Ascending aorta (tissue), 2 donors: Measurements from ENCODE around the gene PDK2. TPM values are rescaled to one million over a fixed set of nuclear protein-coding genes. Genes with fewer than 3 reads are reported as not detected.

Source experiments
- DNase-seq, 2 donors: peaks; one replicate each; pipeline ENCODE4 v3.0.0-alpha.2; 2019; ENCODE audit warnings: low spot score in 2 of 2
- H3K27ac ChIP-seq, 2 donors: fragments of 200-600 bp; sonication (generic); one replicate each; pipeline ENCODE4 v1.5.1; 2016 to 2017; ENCODE audit warnings: mild to moderate bottlenecking in 1 of 2
- H3K27me3 ChIP-seq: fragments of 200-600 bp; sonication (generic); one replicate; pipeline ENCODE4 v1.5.1; 2017
- H3K36me3 ChIP-seq, 2 donors: fragments of 200-600 bp; sonication (generic); one replicate each; pipeline ENCODE4 v1.5.1; 2016
- H3K4me1 ChIP-seq, 2 donors: fragments of 200-600 bp; sonication (generic); one replicate each; pipeline ENCODE4 v1.5.1; 2016 to 2017; ENCODE audit warnings: mild to moderate bottlenecking in 1 of 2
- H3K4me3 ChIP-seq, 2 donors: fragments of 200-600 bp; sonication (generic); one replicate each; pipeline ENCODE4 v1.5.1; 2016 to 2017; ENCODE audit warnings: mild to moderate bottlenecking in 1 of 2
- H3K9me3 ChIP-seq, 2 donors: fragments of 200-600 bp; sonication (generic); one replicate each; pipeline ENCODE4 v1.5.1; 2016
- intact Hi-C: fragments of 100-400 bp; cut with DNase I; formaldehyde crosslinking; loops from one replicate; pipeline ENCODE4 v1.15.1; 2023
- total RNA-seq: library from RNA; depleted of rRNA; stranded (reverse); fragments of >200 nt; gene quantifications from one replicate; pipeline ENCODE4 v1.1.0, GENCODE V29; 2016
- TF ChIP-seq, protein P1 (sequence below), 3 experiments: fragments of 200-600 bp in 2 of 3; fragments of 450-650 bp in 1 of 3; sonication (generic) in 2 of 3; IDR thresholded peaks; one replicate each; pipeline ENCODE4 v1.5.1; 2016 to 2019; ENCODE audit warnings: antibody characterized with exemption in 3 of 3, mild to moderate bottlenecking in 1 of 3, moderate library complexity in 1 of 3

The PDK2 gene
- total RNA-seq, 1 donor from 2014 or later, result 73.5 TPM

DNA sequence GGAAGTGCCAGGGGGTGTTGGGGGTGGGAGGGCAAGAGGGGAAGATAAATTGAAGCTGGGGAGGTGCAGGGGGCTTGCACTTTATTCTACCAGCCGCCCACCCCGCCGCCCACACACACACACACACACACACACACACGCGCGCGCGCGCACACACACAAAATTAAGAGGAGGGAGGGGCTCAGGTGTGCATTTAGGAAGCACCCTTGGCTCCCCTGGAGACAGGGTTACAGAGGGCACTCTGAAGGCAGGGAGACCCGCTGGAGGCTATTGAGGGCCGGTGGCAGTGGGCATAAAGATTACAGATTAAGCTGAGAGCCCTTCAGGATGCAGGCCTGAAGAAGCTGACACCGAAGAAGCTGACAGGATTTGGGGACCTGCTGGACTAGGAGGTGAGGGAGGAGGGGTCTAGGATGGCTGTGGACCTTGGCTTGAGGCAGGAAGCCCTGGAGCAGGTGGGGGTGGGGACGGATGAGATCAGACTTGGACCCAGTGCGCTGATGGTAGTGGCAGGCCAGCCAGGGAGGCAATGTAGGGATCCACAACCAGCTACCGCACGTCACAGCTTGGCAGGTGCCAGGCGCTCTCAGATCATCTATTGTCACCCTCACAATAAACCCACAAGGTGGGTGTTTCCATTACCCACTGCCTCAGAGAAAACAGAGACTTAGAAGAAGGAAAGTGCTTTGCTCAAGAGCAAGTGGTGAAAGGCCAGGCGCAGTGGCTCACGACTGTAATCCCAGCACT lies 35.6 kb downstream of the PDK2 start:
- no peak overlapping the region for H3K27ac ChIP-seq
- TF ChIP-seq, protein P1, sequence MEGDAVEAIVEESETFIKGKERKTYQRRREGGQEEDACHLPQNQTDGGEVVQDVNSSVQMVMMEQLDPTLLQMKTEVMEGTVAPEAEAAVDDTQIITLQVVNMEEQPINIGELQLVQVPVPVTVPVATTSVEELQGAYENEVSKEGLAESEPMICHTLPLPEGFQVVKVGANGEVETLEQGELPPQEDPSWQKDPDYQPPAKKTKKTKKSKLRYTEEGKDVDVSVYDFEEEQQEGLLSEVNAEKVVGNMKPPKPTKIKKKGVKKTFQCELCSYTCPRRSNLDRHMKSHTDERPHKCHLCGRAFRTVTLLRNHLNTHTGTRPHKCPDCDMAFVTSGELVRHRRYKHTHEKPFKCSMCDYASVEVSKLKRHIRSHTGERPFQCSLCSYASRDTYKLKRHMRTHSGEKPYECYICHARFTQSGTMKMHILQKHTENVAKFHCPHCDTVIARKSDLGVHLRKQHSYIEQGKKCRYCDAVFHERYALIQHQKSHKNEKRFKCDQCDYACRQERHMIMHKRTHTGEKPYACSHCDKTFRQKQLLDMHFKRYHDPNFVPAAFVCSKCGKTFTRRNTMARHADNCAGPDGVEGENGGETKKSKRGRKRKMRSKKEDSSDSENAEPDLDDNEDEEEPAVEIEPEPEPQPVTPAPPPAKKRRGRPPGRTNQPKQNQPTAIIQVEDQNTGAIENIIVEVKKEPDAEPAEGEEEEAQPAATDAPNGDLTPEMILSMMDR (IDR thresholded peaks at IDR 0.05), result no peak
- H3K4me1 ChIP-seq, result peaks cover 34 to 53% of the 10 kb centered on the region in 2 donors
- no peaks in the 10 kb centered on the region for H3K9me3 ChIP-seq
- intact Hi-C loops, result loop anchor here (1.0 kb wide), 1 partner anchor 13 kb away; no protein-coding TSS in a partner anchor
- H3K36me3 ChIP-seq, result peaks cover 13 to 15% of the 10 kb centered on the region in 2 donors
- no peak for DNase-seq
- H3K27me3 ChIP-seq, result no peaks in the 10 kb centered on the region
- H3K4me3 ChIP-seq, result peak overlapping the region in 1 of 2 donors; percentile 89

GRCh38 chr17:50132104-50132794 lies 37.1 kb downstream of the PDK2 start:
- no peaks in the 10 kb centered on the region for H3K9me3 ChIP-seq
- intact Hi-C loops, result no loop called here
- DNase-seq, result no peak
- peaks cover 28 to 30% of the 10 kb centered on the region in 2 donors for H3K36me3 ChIP-seq
- no peaks in the 10 kb centered on the region for H3K27me3 ChIP-seq
- H3K27ac ChIP-seq, result peak overlapping the region; percentile 85 to 93
- TF ChIP-seq, protein P1 (IDR thresholded peaks at IDR 0.05), result no peak
- H3K4me1 ChIP-seq, result peaks cover 34 to 53% of the 10 kb centered on the region in 2 donors
- no peak overlapping the region for H3K4me3 ChIP-seq

- H3K9me3 ChIP-seq, result no peaks in the 10 kb centered on the region
- intact Hi-C loops, result no loop called here
- no peaks in the 10 kb centered on the region for H3K27me3 ChIP-seq
- peaks cover 34 to 53% of the 10 kb centered on the region in 2 donors for H3K4me1 ChIP-seq
- H3K36me3 ChIP-seq, result peaks cover 38 to 40% of the 10 kb centered on the region in 2 donors
- H3K4me3 ChIP-seq, result peak overlapping the region in 1 of 2 donors; percentile 23
- TF ChIP-seq, protein P1 (IDR thresholded peaks at IDR 0.05), result no peak
- H3K27ac ChIP-seq, result peak overlapping the region; percentile 85 to 93
- DNase-seq, result peak; percentile 45 to 87
Measured at GRCh38 chr17:50133028-50133768, 38.0 kb downstream of the PDK2 start.

DNA sequence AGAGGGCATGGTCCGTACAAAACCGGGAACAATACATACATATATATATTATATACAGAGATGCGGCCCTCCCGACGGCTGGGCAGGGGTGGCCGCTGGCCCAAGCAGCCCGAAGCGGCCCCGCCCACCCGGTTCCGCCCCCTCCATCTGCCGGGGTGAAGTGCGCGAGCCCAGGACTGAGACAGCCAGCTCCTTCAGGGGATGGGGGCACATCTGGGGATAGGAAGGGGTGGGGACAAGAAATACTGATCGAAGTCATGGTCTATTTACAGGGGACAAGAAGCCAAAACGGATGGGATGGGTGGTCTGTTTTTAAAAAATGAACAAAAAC lies 38.6 kb downstream of the PDK2 start:
- Histone ChIP-seq H3K27ac (peak overlapping the region; percentile 85 to 93), H3K4me3 (no peak overlapping the region), H3K27me3 (no peaks in the 10 kb centered on the region), H3K36me3 (peaks cover 43 to 45% of the 10 kb centered on the region in 2 donors), H3K9me3 (no peaks in the 10 kb centered on the region), H3K4me1 (peaks cover 30 to 50% of the 10 kb centered on the region in 2 donors)
- intact Hi-C loops, result no loop called here
- TF ChIP-seq, protein P1 (IDR thresholded peaks at IDR 0.05), result no peak
- no peak for DNase-seq

DNA sequence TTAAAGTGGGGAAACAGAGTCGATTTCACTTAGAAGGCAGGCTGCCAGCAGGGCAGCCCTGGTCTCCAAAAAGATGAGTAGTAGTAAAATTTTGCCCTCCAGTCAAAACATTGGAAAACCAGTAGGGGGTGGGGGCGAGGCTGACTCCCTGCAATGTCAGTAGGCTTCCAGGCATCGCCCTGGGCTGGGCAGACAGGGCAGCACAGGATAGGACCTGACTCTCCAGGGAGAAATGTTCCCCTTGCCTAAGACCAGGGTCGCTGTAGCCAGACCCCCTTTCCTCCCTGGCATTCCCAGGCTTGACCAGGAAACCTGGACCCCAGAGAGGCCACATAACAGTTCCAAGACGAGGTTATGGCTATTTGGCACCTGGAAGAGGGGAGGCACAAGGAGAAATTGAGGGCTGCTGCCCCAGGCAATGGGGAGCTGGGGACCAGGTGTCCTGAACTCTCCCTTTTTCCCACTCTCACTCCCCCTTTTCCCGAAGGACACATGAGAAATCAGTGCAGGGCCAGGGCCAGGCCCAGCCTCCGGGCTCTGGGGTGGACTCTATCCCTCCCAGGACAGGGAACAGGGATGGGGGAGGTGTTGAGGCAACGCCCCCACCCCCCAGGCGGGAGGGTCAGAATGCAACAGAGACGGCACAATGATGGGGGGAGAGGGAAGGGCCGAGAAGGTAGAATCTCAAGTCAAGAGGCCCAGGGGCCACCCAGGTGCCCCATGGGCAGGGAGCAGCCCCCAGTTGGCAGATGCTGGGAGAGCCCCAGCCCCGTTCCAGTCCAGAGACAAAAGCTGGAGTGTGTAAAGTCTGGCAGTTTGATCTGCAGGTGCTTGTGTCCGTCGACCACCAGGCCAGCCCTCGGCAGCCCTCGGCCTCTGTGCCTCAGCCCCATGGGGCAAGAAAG lies 39.3 kb downstream of the PDK2 start:
- Histone ChIP-seq H3K4me3 (no peak overlapping the region), H3K9me3 (no peaks in the 10 kb centered on the region), H3K4me1 (peaks cover 25 to 43% of the 10 kb centered on the region in 2 donors), H3K27ac (peak overlapping the region; percentile 85 to 93), H3K36me3 (peaks cover 50 to 53% of the 10 kb centered on the region in 2 donors), H3K27me3 (no peaks in the 10 kb centered on the region)
- TF ChIP-seq, protein P1 (IDR thresholded peaks at IDR 0.05), result peak in 1 of 3 experiments; percentile 5
- DNase-seq, result no peak
- intact Hi-C loops, result no loop called here
